Measurements from ENCODE around the gene SLC25A1. TPM values are rescaled to one million over a fixed set of nuclear protein-coding genes. Genes with fewer than 3 reads are reported as not detected.

Gene SLC25A1
- total RNA-seq, 1 experiment from 2014 or later: 151 TPM

GRCh38 chr22:19224557-19224956 lies 46.0 kb upstream of the SLC25A1 start:
- Histone ChIP-seq H3K27ac (ENCODE audit: insufficient read length, low read depth, low read length) (no peak overlapping the region), H4K91ac (ENCODE audit: insufficient read length, low read depth, low read length) (no peak overlapping the region), H3K9ac (ENCODE audit: extremely low read depth, insufficient read length, low read length) (no peak overlapping the region), H2BK120ac (ENCODE audit: low read depth, low read length, poor library complexity, severe bottlenecking) (no peak overlapping the region), H2BK20ac (ENCODE audit: low read depth, low read length, poor library complexity, severe bottlenecking) (no peak overlapping the region), H2AFZ (ENCODE audit: low read length) (no peak overlapping the region), H3K23ac (ENCODE audit: insufficient read length, low read depth, low read length) (no peak overlapping the region), H3K14ac (ENCODE audit: insufficient read depth, low read length) (no peak overlapping the region), H3K27me3 (ENCODE audit: insufficient read depth, low read length) (no peaks in the 10 kb centered on the region), H4K20me1 (ENCODE audit: control insufficient read depth, insufficient read depth, insufficient read length) (no peaks in the 10 kb centered on the region), H3K4me1 (ENCODE audit: insufficient read depth, low read length) (no peaks in the 10 kb centered on the region), H3K56ac (ENCODE audit: insufficient read length, low read depth, low read length) (no peak overlapping the region), H3K18ac (ENCODE audit: insufficient read length, low read depth, low read length) (no peak overlapping the region), H3K4ac (ENCODE audit: low read depth, low read length) (no peak overlapping the region), H3K9me3 (ENCODE audit: control insufficient read depth, low read depth, low read length) (no peaks in the 10 kb centered on the region), H3K79me1 (ENCODE audit: insufficient read depth, low read depth, low read length, poor library complexity, severe bottlenecking) (no peaks in the 10 kb centered on the region), H3K79me2 (ENCODE audit: insufficient read depth, low read length) (no peaks in the 10 kb centered on the region), H3T11ph (ENCODE audit: low read length) (no peak overlapping the region), H2BK12ac (ENCODE audit: insufficient read length, low read depth, low read length) (no peak overlapping the region), H2AK5ac (ENCODE audit: insufficient read length, low read length) (no peak overlapping the region), H2BK5ac (ENCODE audit: insufficient read length, low read length) (no peak overlapping the region), H4K8ac (replicated peaks; ENCODE audit: insufficient read length, low read depth, low read length) (no peak overlapping the region), H2BK15ac (ENCODE audit: low read depth, low read length) (no peak overlapping the region), H3K4me2 (ENCODE audit: insufficient read depth, insufficient read length, low read length) (no peak overlapping the region), H3K23me2 (ENCODE audit: insufficient read length, low read depth, low read length, poor library complexity, severe bottlenecking) (no peaks in the 10 kb centered on the region), H4K5ac (ENCODE audit: insufficient read length, low read depth, low read length) (no peak overlapping the region)
- TF ChIP-seq CTCF (conservative IDR thresholded peaks at IDR 0.05): no peak
- H3K4me1 Mint-ChIP-seq: peaks cover 0 to 4% of the 10 kb centered on the region in 2 experiments; a peak in 1 of 4 replicates
- no peaks in the 10 kb centered on the region for H3K27me3 Mint-ChIP-seq (ENCODE audit: low read depth)
- no peak for DNase-seq
- WGBS (ENCODE audit: extremely low coverage, insufficient read length, low lambda C conversion rate): no CpG with 5 or more reads among the region's 5 CpGs
- peaks cover 33 to 68% (median 64%) of the 10 kb centered on the region in 3 experiments for H3K36me3 Mint-ChIP-seq (ENCODE audit: insufficient read depth in 1 of 3, low read depth in 3 of 3)
- no peak overlapping the region for H3K27ac Mint-ChIP-seq
- H3K4me3 Mint-ChIP-seq: no peak overlapping the region
- no peaks in the 10 kb centered on the region for H3K9me3 Mint-ChIP-seq

All from H9 (cell line).